Measurements from ENCODE around the gene SCEL. TPM values are rescaled to one million over a fixed set of nuclear protein-coding genes. Genes with fewer than 3 reads are reported as not detected.

Gene SCEL
- total RNA-seq, 6 experiments from 2014 or later, result not detected

GRCh38 chr13:77580748-77581147, 45.2 kb downstream of the SCEL start:
- Mint-ChIP-seq H3K36me3 (ENCODE audit: low read depth) (no peaks in the 10 kb centered on the region), H3K4me3 (no peak overlapping the region), H3K27me3 (ENCODE audit: insufficient read depth) (peaks cover 1% of the 10 kb centered on the region; the same call in 1 of the 2 replicates), H3K9me3 (peaks cover 21% of the 10 kb centered on the region; the same call in 1 of the 2 replicates), H3K4me1 (ENCODE audit: low read depth) (no peaks in the 10 kb centered on the region), H3K27ac (no peak overlapping the region)
- DNase-seq, result no peak
- no peak for TF ChIP-seq CTCF (IDR thresholded peaks at IDR 0.05)

GRCh38 chr13:77583581-77583980, 48.1 kb downstream of the SCEL start:
- no peaks in the 10 kb centered on the region for H3K4me1 Mint-ChIP-seq (ENCODE audit: low read depth)
- H3K27ac Mint-ChIP-seq, result no peak overlapping the region
- no peaks in the 10 kb centered on the region for H3K36me3 Mint-ChIP-seq (ENCODE audit: low read depth)
- peaks cover 7% of the 10 kb centered on the region; the same call in 1 of the 2 replicates for H3K9me3 Mint-ChIP-seq
- H3K27me3 Mint-ChIP-seq (ENCODE audit: insufficient read depth), result no peaks in the 10 kb centered on the region
- TF ChIP-seq CTCF (IDR thresholded peaks at IDR 0.05), result no peak
- no peak overlapping the region for H3K4me3 Mint-ChIP-seq
- DNase-seq, result no peak

GRCh38 chr13:77584106-77584505, 48.6 kb downstream of the SCEL start:
- no peak for TF ChIP-seq CTCF (IDR thresholded peaks at IDR 0.05)
- Mint-ChIP-seq H3K27ac (no peak overlapping the region), H3K36me3 (ENCODE audit: low read depth) (no peaks in the 10 kb centered on the region), H3K9me3 (peaks cover 4% of the 10 kb centered on the region; the same call in 1 of the 2 replicates), H3K4me3 (no peak overlapping the region), H3K4me1 (ENCODE audit: low read depth) (no peaks in the 10 kb centered on the region), H3K27me3 (ENCODE audit: insufficient read depth) (no peaks in the 10 kb centered on the region)
- DNase-seq, result no peak

DNA sequence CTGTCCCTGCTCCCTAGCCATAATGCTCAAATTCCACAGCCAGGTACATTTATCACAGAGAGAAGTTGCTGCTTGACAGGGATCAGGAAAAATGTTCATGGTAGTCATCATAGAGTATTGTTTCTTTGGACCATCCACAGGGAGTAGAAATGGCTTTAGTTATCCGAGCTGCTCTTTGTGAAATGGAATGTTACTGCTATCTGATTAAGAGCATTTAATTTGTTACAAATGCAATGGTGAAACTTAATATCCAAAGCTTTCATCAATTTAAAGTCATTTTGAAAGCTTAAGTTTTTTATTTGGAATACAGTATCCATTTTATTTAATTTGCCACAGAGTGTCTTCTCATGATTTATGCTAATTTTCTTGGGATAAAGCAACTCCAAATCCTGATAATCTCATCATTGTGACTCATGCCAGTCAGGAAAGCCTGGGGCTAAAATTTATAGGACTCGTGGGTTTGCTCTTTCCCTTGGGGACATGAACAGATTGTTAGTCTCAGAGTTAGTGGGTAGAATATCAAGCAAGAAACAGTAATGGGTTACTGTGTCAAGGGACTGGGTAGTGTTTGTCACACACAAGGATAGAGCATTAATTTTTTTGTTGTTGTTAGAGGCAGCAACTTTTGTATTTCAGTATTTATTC, 59.8 kb downstream of the SCEL start:
- no peaks in the 10 kb centered on the region for H3K27me3 Mint-ChIP-seq (ENCODE audit: insufficient read depth)
- no peak overlapping the region for H3K4me3 Mint-ChIP-seq
- TF ChIP-seq CTCF (IDR thresholded peaks at IDR 0.05), result no peak
- H3K4me1 Mint-ChIP-seq (ENCODE audit: low read depth), result no peaks in the 10 kb centered on the region
- H3K27ac Mint-ChIP-seq, result no peak overlapping the region
- peaks cover 21% of the 10 kb centered on the region for H3K9me3 Mint-ChIP-seq
- DNase-seq, result no peak
- H3K36me3 Mint-ChIP-seq (ENCODE audit: low read depth), result no peaks in the 10 kb centered on the region

DNA sequence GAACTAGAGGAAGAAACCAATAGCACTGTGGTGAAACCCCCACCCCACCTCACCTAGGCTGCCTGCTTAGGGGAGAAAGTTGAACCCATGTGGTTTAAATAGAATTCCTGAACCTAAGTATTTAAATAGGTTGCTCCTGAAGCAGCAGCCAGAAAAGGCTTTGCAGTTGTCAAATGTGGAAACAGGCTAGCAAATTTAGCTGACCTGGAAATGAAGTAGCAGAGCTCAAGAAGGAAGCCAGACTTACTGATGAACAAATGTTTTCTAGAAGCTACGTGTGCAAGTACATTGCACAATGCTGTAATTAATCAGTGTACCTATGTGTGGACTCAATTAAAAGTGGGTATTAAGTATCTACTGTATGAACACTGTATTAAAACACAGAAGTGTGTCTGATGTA, 61.3 kb downstream of the SCEL start:
- no peak for DNase-seq
- H3K27ac Mint-ChIP-seq, result no peak overlapping the region
- no peak for TF ChIP-seq CTCF (IDR thresholded peaks at IDR 0.05)
- no peaks in the 10 kb centered on the region for H3K27me3 Mint-ChIP-seq (ENCODE audit: insufficient read depth)
- no peaks in the 10 kb centered on the region for H3K36me3 Mint-ChIP-seq (ENCODE audit: low read depth)
- no peaks in the 10 kb centered on the region for H3K4me1 Mint-ChIP-seq (ENCODE audit: low read depth)
- H3K4me3 Mint-ChIP-seq, result no peak overlapping the region
- H3K9me3 Mint-ChIP-seq, result peaks cover 27% of the 10 kb centered on the region

Measured in HFFc6 (cell line).